Activated naive CD4-positive, alpha-beta T cell treated with anti-CD3 and anti-CD28 coated beads, Interleukin-2, amount 10 ng/mL, durations not matched to agents 7 days and 5 days (primary cell): Measurements from ENCODE around the gene PRPS2.
A peak's percentile ranks its signal among the peaks of the same experiment; 100 is the strongest.

ENCODE experiments used
- CTCF ChIA-PET: fragments of 350-600 bp; sonication (Branson Sonifier 250); formaldehyde crosslinking; loops from one replicate; lab custom pipeline; 2021; ENCODE audit warnings: antibody characterized with exemption; lab: Charles Lee
- DNase-seq: peaks from one replicate; pipeline ENCODE4 v3.0.0-alpha.2; 2020
- H3K27ac Mint-ChIP-seq: one replicate; pipeline ENCODE4 v1.8.0; 2021; ENCODE audit warnings: mild to moderate bottlenecking, moderate library complexity, mixed read lengths
- H3K27me3 Mint-ChIP-seq: one replicate; pipeline ENCODE4 v1.8.0; 2021; ENCODE audit warnings: mild to moderate bottlenecking, mixed read lengths
- H3K36me3 Mint-ChIP-seq: one replicate; pipeline ENCODE4 v1.8.0; 2021; ENCODE audit warnings: mixed read lengths
- H3K4me1 Mint-ChIP-seq: one replicate; pipeline ENCODE4 v1.8.0; 2021; ENCODE audit warnings: mixed read lengths
- H3K4me3 Mint-ChIP-seq: one replicate; pipeline ENCODE4 v1.8.0; 2021; ENCODE audit warnings: mild to moderate bottlenecking, moderate library complexity, mixed read lengths
- H3K9me3 Mint-ChIP-seq: one replicate; pipeline ENCODE4 v1.8.0; 2021; ENCODE audit warnings: mixed read lengths

Gene PRPS2

DNA sequence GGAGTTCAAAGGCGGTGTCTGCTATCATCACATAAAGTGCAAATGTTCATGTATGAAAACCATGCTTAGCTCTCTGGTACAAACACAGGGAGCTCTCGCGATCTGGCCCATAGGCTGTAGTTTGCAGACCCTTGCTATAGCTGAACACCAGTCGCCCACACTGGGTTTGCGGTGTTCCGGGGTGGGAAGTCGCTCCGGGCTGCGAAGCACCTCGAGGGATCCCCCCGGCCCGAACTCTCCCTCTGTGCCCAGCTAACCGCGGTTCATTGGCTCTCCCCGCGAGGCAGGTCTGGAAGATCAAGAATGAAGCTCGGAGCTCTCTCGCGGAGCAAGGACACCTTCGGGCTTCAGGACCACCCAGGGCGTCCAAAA lies 341 bp upstream of the PRPS2 start:
- peaks cover 20% of the 10 kb centered on the region for H3K36me3 Mint-ChIP-seq
- CTCF ChIA-PET: interaction anchor here (0.7 to 1.3 kb wide), 3 partner anchors 10 to 105 kb away, joined by 3 to 6 read pairs (median 3); no protein-coding TSS in a partner anchor
- H3K9me3 Mint-ChIP-seq: no peaks in the 10 kb centered on the region
- peak overlapping the region; percentile 82 for H3K4me3 Mint-ChIP-seq
- peak overlapping the region; percentile 55 for H3K27ac Mint-ChIP-seq
- peaks cover 31% of the 10 kb centered on the region for H3K4me1 Mint-ChIP-seq
- H3K27me3 Mint-ChIP-seq: peaks cover 11% of the 10 kb centered on the region
- DNase-seq: no peak

DNA sequence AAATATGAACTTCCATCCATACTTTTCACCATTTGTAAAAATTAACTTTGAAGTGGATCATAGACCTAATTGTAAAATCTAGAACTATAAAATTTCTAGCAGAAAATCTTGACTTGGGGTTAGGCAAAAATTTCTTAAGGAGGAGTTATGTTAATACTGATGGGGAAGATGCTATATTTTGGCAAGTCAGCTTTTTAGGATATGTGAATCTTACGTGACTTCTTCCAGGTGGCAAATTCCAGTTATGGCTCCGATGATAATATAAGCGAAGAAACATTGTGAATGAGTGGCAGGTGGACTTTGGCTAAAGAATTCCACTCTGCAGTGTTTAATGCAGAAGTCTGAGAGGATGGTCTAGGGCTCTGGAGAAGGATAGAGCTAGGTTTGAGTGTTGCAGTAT lies 1.5 kb downstream of the PRPS2 start:
- Mint-ChIP-seq H3K27me3 (peaks cover 10% of the 10 kb centered on the region), H3K27ac (peak overlapping the region; percentile 83), H3K9me3 (no peaks in the 10 kb centered on the region), H3K4me3 (peak overlapping the region; percentile 78), H3K4me1 (peaks cover 31% of the 10 kb centered on the region), H3K36me3 (peaks cover 25% of the 10 kb centered on the region)
- CTCF ChIA-PET: interaction anchor here (1.2 to 2.2 kb wide), 3 partner anchors 10 to 108 kb away, joined by 3 to 12 read pairs (median 5); no protein-coding TSS in a partner anchor
- DNase-seq: no peak

DNA sequence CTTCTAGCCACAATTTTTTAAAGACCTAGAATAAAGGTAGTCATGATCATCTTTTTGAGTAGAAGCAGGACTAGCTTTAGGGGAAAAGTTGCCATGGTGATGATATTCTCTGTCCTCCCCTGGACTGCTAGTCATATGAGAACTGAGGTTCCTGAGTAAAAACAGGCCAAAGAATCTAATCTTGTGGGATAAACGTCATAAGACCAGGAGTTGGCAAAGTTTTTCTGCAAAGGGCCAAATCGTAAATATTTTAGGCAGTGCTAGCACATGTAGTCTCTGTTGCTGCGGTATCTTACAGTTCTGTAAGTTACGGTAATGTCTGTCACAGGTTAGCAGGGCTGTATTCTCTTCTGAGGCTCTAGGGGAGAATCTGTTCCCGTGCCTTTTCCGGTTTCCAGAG lies 3.4 kb downstream of the PRPS2 start:
- Mint-ChIP-seq H3K9me3 (no peaks in the 10 kb centered on the region), H3K4me1 (peaks cover 36% of the 10 kb centered on the region), H3K27me3 (peaks cover 4% of the 10 kb centered on the region), H3K36me3 (peaks cover 34% of the 10 kb centered on the region), H3K4me3 (no peak overlapping the region), H3K27ac (no peak overlapping the region)
- DNase-seq: no peak
- CTCF ChIA-PET: interaction anchor here (0.9 to 2.2 kb wide), 2 partner anchors 23 to 93 kb away, joined by 3 to 12 read pairs; no protein-coding TSS in a partner anchor

DNA sequence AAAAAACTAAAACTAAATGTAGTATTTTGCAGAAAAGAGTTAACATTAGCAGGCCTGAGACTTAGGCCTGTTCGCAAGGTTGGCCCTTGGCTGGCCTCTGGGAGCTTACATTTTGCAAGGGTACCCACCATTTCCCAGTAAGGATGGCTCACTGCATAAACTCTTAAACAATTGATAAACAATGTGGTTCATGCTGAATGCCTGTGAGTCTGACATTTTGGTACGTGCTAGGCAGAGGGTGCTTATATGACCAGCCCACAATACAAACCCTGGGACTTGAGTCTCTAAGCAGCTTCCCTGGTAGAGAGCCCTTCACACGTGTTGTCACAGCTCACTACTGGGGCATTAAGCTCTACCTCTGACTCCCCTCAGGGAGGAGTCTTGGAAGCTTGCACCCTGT lies 7.4 kb downstream of the PRPS2 start:
- Mint-ChIP-seq H3K4me1 (peaks cover 31% of the 10 kb centered on the region), H3K27me3 (no peaks in the 10 kb centered on the region), H3K9me3 (no peaks in the 10 kb centered on the region), H3K36me3 (peaks cover 63% of the 10 kb centered on the region), H3K4me3 (no peak overlapping the region), H3K27ac (no peak overlapping the region)
- no peak for DNase-seq
- CTCF ChIA-PET: no interaction called here

DNA sequence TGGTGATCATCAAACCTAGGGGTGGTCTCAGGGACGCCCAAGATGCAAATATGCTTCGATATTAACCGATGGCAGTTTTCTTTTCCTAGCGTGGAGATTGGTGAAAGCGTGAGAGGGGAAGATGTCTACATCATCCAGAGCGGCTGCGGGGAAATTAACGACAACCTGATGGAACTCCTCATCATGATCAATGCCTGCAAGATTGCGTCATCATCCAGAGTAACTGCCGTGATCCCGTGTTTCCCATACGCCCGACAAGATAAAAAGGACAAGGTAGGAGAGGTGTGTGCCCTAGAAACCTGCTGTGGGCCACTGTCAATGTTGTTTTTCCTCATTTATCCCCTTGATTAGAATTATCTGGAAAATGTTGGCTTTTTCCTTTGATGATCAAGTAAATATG lies 7.9 kb downstream of the PRPS2 start:
- no peak for DNase-seq
- CTCF ChIA-PET: no interaction called here
- Mint-ChIP-seq H3K27me3 (no peaks in the 10 kb centered on the region), H3K4me1 (peaks cover 30% of the 10 kb centered on the region), H3K4me3 (no peak overlapping the region), H3K36me3 (peaks cover 60% of the 10 kb centered on the region), H3K9me3 (no peaks in the 10 kb centered on the region), H3K27ac (no peak overlapping the region)

DNA sequence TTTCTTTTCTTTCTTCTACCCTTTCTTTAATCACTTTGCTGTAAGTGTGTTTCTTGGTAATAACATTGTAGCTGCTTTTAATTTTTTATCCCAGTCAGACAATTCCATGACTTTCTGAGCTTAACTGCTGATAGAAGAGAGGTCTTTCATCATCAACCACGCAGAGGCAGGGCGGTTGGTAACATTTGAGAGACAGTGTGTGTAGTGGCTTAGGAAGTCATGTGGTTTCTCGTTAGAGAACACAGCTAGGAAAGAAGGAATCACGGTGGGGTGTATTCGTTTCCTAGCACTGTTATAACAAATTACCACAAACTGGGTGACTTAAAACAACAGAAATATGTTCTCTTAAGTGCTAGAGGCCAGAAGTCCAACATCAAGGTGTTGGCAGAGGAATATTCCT lies 11.5 kb downstream of the PRPS2 start:
- Mint-ChIP-seq H3K36me3 (peaks cover 50% of the 10 kb centered on the region), H3K4me1 (peaks cover 28% of the 10 kb centered on the region), H3K27me3 (no peaks in the 10 kb centered on the region), H3K4me3 (no peak overlapping the region), H3K9me3 (no peaks in the 10 kb centered on the region), H3K27ac (peak overlapping the region; percentile 90)
- DNase-seq: no peak
- CTCF ChIA-PET: interaction anchor here (0.8 to 1.5 kb wide), 4 partner anchors 10 to 92 kb away, joined by 3 to 5 read pairs (median 4); no protein-coding TSS in a partner anchor

DNA sequence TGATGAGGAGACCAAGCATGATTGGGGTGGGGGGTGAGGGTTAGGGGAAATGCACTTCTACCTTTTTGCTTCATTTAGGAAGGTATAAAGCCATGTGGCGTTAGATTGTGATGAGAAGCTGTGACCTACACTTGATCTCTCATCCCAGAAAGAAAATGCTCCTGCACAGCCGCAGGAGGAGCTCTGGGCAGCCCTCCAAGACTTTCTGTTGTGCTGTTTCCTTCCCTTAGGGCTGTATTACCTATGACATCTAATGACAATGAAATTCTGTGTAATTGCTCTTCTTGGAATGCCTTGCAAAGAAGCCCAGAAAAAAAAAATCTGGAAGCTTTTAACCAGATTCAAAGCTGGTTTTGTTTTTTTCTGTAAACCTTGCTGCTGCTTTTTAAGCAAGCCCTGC lies 13.4 kb downstream of the PRPS2 start:
- no peak overlapping the region for H3K4me3 Mint-ChIP-seq
- no peak overlapping the region for H3K27ac Mint-ChIP-seq
- CTCF ChIA-PET: interaction anchor here (1.0 to 1.2 kb wide), 2 partner anchors 9 to 89 kb away, joined by 3 read pairs; no protein-coding TSS in a partner anchor
- DNase-seq: no peak
- no peaks in the 10 kb centered on the region for H3K9me3 Mint-ChIP-seq
- H3K4me1 Mint-ChIP-seq: peaks cover 23% of the 10 kb centered on the region
- no peaks in the 10 kb centered on the region for H3K27me3 Mint-ChIP-seq
- H3K36me3 Mint-ChIP-seq: peaks cover 47% of the 10 kb centered on the region

DNA sequence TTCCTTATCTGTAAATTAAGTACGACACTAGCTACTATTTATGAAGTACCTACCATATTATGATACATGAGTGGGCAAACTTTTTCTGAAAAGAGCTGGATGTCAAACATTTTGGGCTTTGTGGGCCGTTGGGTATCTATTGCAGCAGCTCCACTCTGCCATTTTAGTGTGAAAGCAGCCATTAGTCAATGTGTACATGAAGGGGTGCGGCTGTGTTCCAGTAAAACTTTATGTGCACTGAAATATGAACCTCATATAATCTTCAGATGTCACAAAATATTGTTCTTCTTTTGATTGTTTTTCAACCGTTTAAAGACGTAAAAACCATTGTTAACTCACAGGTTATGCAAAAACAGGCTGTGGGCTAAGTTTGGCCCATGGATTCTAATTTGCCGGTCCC lies 14.1 kb downstream of the PRPS2 start:
- Mint-ChIP-seq H3K4me1 (peaks cover 24% of the 10 kb centered on the region), H3K27me3 (no peaks in the 10 kb centered on the region), H3K36me3 (peaks cover 44% of the 10 kb centered on the region), H3K4me3 (no peak overlapping the region), H3K9me3 (no peaks in the 10 kb centered on the region), H3K27ac (no peak overlapping the region)
- CTCF ChIA-PET: interaction anchor here (1.0 kb wide), 1 partner anchor 8 kb away, joined by 3 read pairs; no protein-coding TSS in a partner anchor
- no peak for DNase-seq

DNA sequence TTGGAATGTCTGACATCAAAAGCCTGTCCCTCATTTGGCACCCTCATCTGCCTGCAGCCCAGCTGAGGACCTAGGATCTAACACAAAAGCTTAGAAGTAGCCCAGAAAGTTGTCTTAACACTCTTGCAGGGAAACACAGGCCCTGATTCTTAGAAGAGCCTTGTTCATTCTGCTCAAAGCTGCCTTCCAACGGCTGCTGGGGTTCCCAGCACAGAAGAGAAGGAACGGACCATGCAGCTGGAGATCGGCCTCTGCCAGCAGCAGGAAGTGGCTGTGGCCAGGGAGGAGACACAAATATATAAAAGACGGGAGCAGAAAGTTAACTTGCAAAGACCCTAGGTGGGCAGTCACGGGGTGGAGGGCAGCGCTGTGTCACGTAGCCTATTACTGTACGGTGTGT lies 20.4 kb downstream of the PRPS2 start:
- DNase-seq: no peak
- no peaks in the 10 kb centered on the region for H3K9me3 Mint-ChIP-seq
- no peaks in the 10 kb centered on the region for H3K27me3 Mint-ChIP-seq
- no peak overlapping the region for H3K4me3 Mint-ChIP-seq
- H3K27ac Mint-ChIP-seq: no peak overlapping the region
- CTCF ChIA-PET: interaction anchor here (1.8 to 6.9 kb wide), 2 partner anchors 18 to 83 kb away, joined by 4 to 146 read pairs; no protein-coding TSS in a partner anchor
- H3K36me3 Mint-ChIP-seq: peaks cover 22% of the 10 kb centered on the region
- H3K4me1 Mint-ChIP-seq: peaks cover 20% of the 10 kb centered on the region

DNA sequence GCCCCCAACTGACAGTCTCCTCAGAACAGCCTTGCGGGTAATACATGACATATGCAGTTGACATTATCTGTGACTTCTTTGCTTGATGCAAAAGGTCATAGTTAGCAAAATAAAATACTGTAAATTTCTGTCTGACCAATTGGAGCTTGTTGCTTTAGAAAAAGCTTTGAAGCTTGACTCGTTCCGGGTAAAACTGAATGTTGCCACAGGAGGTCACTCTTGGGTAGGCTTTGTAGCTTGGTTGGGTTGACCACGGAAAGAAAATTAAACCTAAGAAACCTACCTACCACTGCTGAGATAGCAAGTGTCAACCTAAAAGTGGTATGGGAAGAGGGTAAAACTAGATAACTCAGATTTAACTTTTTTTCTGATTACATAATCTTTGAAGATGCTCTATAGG lies 23.2 kb downstream of the PRPS2 start:
- no peak overlapping the region for H3K4me3 Mint-ChIP-seq
- H3K27me3 Mint-ChIP-seq: no peaks in the 10 kb centered on the region
- H3K27ac Mint-ChIP-seq: no peak overlapping the region
- CTCF ChIA-PET: interaction anchor here (0.8 to 6.9 kb wide), 11 partner anchors 10 to 675 kb away, joined by 3 to 146 read pairs (median 3); no protein-coding TSS in a partner anchor
- peaks cover 20% of the 10 kb centered on the region for H3K36me3 Mint-ChIP-seq
- H3K4me1 Mint-ChIP-seq: peaks cover 20% of the 10 kb centered on the region
- H3K9me3 Mint-ChIP-seq: no peaks in the 10 kb centered on the region
- DNase-seq: peak; percentile 69

DNA sequence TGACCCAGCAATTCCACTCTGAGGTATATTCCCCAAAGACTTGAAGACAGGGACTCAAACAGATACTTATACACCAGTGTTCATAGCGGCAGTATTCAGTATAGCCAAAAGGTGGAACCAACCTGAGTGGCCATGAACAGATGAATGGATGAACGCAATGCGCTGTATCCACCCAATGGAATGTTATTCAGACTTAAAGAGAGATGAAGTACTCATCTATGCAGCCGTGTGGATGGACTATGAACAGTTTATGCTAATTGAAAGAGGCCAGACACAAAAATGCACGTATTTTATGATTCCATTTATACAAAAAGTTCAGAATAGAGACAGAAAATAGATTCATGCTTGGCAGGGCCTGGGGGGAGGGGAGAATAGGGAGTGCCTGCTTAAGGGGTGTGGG lies 26.3 kb downstream of the PRPS2 start:
- H3K27me3 Mint-ChIP-seq: no peaks in the 10 kb centered on the region
- DNase-seq: no peak
- CTCF ChIA-PET: no interaction called here
- H3K9me3 Mint-ChIP-seq: no peaks in the 10 kb centered on the region
- H3K36me3 Mint-ChIP-seq: peaks cover 31% of the 10 kb centered on the region
- no peak overlapping the region for H3K4me3 Mint-ChIP-seq
- peaks cover 7% of the 10 kb centered on the region for H3K4me1 Mint-ChIP-seq
- no peak overlapping the region for H3K27ac Mint-ChIP-seq

DNA sequence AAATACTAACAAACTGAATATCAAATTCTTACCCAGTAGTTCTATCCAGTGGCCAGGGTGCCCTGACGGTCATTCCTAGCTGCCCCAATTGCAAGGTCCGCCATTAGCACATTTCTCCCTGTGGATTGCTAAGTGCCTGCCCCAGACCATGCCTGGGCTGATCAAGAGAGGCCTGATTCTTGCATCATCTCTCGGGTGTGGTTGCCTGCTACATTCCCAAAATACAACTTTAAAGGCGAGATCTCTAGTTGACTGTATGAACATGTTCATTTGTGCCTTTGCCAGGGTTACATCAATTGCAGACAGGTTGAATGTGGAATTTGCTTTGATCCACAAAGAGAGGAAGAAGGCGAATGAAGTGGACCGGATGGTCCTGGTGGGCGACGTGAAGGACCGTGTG lies 28.0 kb downstream of the PRPS2 start:
- Mint-ChIP-seq H3K36me3 (peaks cover 37% of the 10 kb centered on the region), H3K27me3 (no peaks in the 10 kb centered on the region), H3K4me1 (peaks cover 7% of the 10 kb centered on the region), H3K9me3 (no peaks in the 10 kb centered on the region), H3K4me3 (no peak overlapping the region), H3K27ac (no peak overlapping the region)
- no peak for DNase-seq
- CTCF ChIA-PET: interaction anchor here (0.9 to 1.0 kb wide), 2 partner anchors 75 to 82 kb away, joined by 3 to 4 read pairs; no protein-coding TSS in a partner anchor

DNA sequence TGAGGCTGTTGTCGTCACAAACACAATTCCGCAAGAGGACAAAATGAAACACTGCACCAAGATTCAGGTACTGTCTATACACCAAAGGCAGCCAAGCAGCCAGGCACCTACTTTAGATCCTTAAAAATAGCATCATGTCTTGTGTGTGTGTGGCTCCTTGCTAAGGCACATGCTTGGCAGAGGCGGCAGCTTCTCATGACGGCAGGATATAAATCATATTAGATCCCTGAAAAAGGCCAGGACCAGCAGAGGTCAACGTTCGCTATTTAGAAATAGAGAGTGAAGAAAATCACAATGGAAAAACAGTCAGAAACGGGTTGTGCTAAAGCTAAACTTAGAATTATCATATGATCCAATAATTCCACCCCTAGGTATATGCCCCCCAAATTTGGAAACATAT lies 29.5 kb downstream of the PRPS2 start:
- CTCF ChIA-PET: no interaction called here
- no peaks in the 10 kb centered on the region for H3K27me3 Mint-ChIP-seq
- no peak overlapping the region for H3K27ac Mint-ChIP-seq
- H3K9me3 Mint-ChIP-seq: no peaks in the 10 kb centered on the region
- no peaks in the 10 kb centered on the region for H3K4me1 Mint-ChIP-seq
- H3K36me3 Mint-ChIP-seq: peaks cover 47% of the 10 kb centered on the region
- no peak for DNase-seq
- no peak overlapping the region for H3K4me3 Mint-ChIP-seq

DNA sequence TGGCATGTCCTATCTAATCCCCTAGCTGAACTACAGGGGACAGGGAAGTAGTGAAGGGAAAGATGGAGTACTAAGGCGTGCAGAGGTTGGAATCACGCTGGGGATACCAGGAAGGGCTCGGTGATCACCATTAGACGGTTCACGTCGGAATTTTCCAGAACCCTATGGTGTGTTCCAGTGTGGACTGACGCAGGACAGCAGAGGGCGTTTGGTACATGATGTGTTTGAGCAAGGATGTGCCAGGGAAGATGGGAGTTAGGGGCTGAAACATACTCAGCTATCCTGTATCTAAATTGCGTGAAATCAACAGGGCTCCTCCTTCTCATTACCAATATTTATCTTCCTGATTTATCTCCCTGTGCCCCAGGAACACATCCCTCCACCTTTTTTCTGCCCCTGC lies 33.7 kb downstream of the PRPS2 start:
- Mint-ChIP-seq H3K4me3 (no peak overlapping the region), H3K36me3 (peaks cover 39% of the 10 kb centered on the region), H3K27me3 (peaks cover 10% of the 10 kb centered on the region), H3K27ac (no peak overlapping the region), H3K9me3 (no peaks in the 10 kb centered on the region), H3K4me1 (no peaks in the 10 kb centered on the region)
- CTCF ChIA-PET: interaction anchor here (1.7 kb wide), 1 partner anchor 11 kb away, joined by 3 read pairs; no protein-coding TSS in a partner anchor
- no peak for DNase-seq

DNA sequence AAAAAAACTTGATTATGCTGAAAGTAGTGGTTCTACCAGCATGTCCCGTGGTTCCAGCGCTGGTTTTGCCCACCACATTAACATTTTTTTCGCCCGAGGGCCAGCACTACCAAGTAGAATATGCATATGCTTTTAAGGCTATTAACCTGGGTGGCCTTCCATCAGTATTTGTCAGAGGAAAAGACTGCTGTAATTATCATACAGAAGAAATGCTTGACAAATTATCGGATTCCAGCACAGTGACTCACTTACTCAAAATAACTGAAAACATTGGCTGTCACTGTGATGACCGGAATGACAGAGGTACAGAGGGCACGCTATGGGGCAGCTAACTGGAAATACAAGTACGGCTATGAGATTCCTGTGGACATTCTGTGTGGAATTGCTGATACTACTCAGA lies 34.6 kb downstream of the PRPS2 start:
- CTCF ChIA-PET: no interaction called here
- Mint-ChIP-seq H3K27me3 (peaks cover 10% of the 10 kb centered on the region), H3K9me3 (no peaks in the 10 kb centered on the region), H3K4me1 (no peaks in the 10 kb centered on the region), H3K27ac (no peak overlapping the region), H3K36me3 (peaks cover 34% of the 10 kb centered on the region), H3K4me3 (no peak overlapping the region)
- DNase-seq: no peak
